IMR-90 (cell line): ENCODE measurements around the gene UNC50. TPM values are rescaled to one million over a fixed set of nuclear protein-coding genes. Genes with fewer than 3 reads are reported as not detected.
A peak's percentile ranks its signal among the peaks of the same experiment; 100 is the strongest.

Source experiments
- ATAC-seq: fragments of 200-7000 bp; cut with Tn5 transposase; 2 replicates; pipeline ENCODE4 v1.9.1; 2020; ENCODE audit warnings: low read depth, mild to moderate bottlenecking, moderate library complexity
- BruUV-seq: library from RNA; stranded (reverse); fragments of 400-500 nt; replicated peaks from 2 replicates; lab custom pipeline; 2021; lab: Mats Ljungman, UMichigan
- CTCF ChIA-PET: fragments of 300-600 bp; formaldehyde crosslinking; extraction: SDS; loops from one replicate; lab custom pipeline; 2021; ENCODE audit warnings: antibody characterized with exemption; lab: Yijun Ruan, JAX
- POLR2A ChIA-PET: fragments of 300-600 bp; sonication (Branson Sonifier 250); formaldehyde crosslinking; loops from one replicate; lab custom pipeline; 2022; ENCODE audit warnings: antibody characterized with exemption; ENCODE audit not compliant: unreplicated experiment; lab: Charles Lee
- DNase-seq: peaks from one replicate; pipeline ENCODE4 v3.0.0; 2013
- H2AFZ ChIP-seq: replicated peaks from 2 replicates; pipeline ENCODE3; 2013; ENCODE audit warnings: low read length, mild to moderate bottlenecking; ENCODE audit not compliant: poor library complexity
- H2AK5ac ChIP-seq: 2 replicates; pipeline ENCODE4 v1.6.1; 2013; ENCODE audit warnings: low read depth, low read length, inconsistent platforms
- H2AK9ac ChIP-seq: replicated peaks from 2 replicates; pipeline ENCODE3; 2013; ENCODE audit warnings: mild to moderate bottlenecking, low read depth, low read length, moderate library complexity; ENCODE audit not compliant: poor library complexity
- H2BK120ac ChIP-seq: 2 replicates; pipeline ENCODE4 v1.6.1; 2013; ENCODE audit warnings: low read depth, low read length, inconsistent platforms
- H2BK15ac ChIP-seq: 3 replicates; pipeline ENCODE4 v1.6.1; 2013; ENCODE audit warnings: low read depth, low read length, inconsistent platforms
- H2BK20ac ChIP-seq: 2 replicates; pipeline ENCODE4 v1.6.1; 2013; ENCODE audit warnings: low read depth, mild to moderate bottlenecking, inconsistent platforms, low read length, moderate library complexity
- H2BK5ac ChIP-seq: 2 replicates; pipeline ENCODE4 v1.6.1; 2013; ENCODE audit warnings: mild to moderate bottlenecking, low read depth, low read length, inconsistent platforms; ENCODE audit not compliant: poor library complexity, severe bottlenecking
- H3K14ac ChIP-seq: replicated peaks from 2 replicates; pipeline ENCODE4 v1.6.1; 2013; ENCODE audit warnings: low read depth, low read length, inconsistent platforms
- H3K18ac ChIP-seq: 2 replicates; pipeline ENCODE4 v1.6.1; 2013; ENCODE audit warnings: low read depth, low read length, control low read depth
- H3K23ac ChIP-seq: 2 replicates; pipeline ENCODE4 v1.6.1; 2013; ENCODE audit warnings: low read depth, low read length, inconsistent platforms
- H3K27ac ChIP-seq: 2 replicates; pipeline ENCODE4 v1.5.1; 2013; ENCODE audit warnings: mild to moderate bottlenecking, control low read depth, low read length; ENCODE audit not compliant: insufficient read depth
- H3K27me3 ChIP-seq: 2 replicates; pipeline ENCODE4 v1.6.1; 2013; ENCODE audit warnings: low read length; ENCODE audit not compliant: control insufficient read depth, insufficient read depth
- H3K36me3 ChIP-seq: 2 replicates; pipeline ENCODE4 v1.6.1; 2013; ENCODE audit warnings: low read length, mixed read lengths; ENCODE audit not compliant: control insufficient read depth, insufficient read depth
- H3K4ac ChIP-seq: 2 replicates; pipeline ENCODE4 v1.6.1; 2013; ENCODE audit warnings: low read depth, low read length, inconsistent platforms
- H3K4me1 ChIP-seq: 2 replicates; pipeline ENCODE4 v1.6.1; 2013; ENCODE audit warnings: low read length, mixed read lengths; ENCODE audit not compliant: control insufficient read depth, insufficient read depth
- H3K4me2 ChIP-seq: 2 replicates; pipeline ENCODE4 v1.6.1; 2013; ENCODE audit warnings: low read depth, mild to moderate bottlenecking, control low read depth, low read length, moderate library complexity
- H3K4me3 ChIP-seq: 2 replicates; pipeline ENCODE4 v1.5.1; 2013; ENCODE audit warnings: low read depth, mild to moderate bottlenecking, control low read depth, low read length, moderate library complexity; ENCODE audit not compliant: insufficient read depth
- H3K56ac ChIP-seq: 2 replicates; pipeline ENCODE4 v1.6.1; 2013; ENCODE audit warnings: low read length, inconsistent platforms; ENCODE audit not compliant: insufficient read depth; ENCODE audit errors: extremely low read depth
- H3K79me1 ChIP-seq, 2 experiments: 2 replicates each; pipeline ENCODE4 v1.6.1; 2013; ENCODE audit warnings: low read length in 2 of 2, inconsistent platforms in 1 of 2, low read depth in 1 of 2
- H3K9ac ChIP-seq: 2 replicates; pipeline ENCODE4 v1.6.1; 2013; ENCODE audit warnings: low read depth, low read length, control low read depth
- H3K9me1 ChIP-seq: 2 replicates; pipeline ENCODE4 v1.6.1; 2013; ENCODE audit warnings: low read length, inconsistent platforms; ENCODE audit not compliant: insufficient read depth
- H3K9me3 ChIP-seq: 2 replicates; pipeline ENCODE4 v1.6.1; 2013; ENCODE audit warnings: low read length; ENCODE audit not compliant: control insufficient read depth, insufficient read depth
- H4K20me1 ChIP-seq: 2 replicates; pipeline ENCODE4 v1.6.1; 2013; ENCODE audit warnings: low read length, inconsistent platforms; ENCODE audit not compliant: insufficient read depth
- H4K5ac ChIP-seq: 2 replicates; pipeline ENCODE4 v1.6.1; 2013; ENCODE audit warnings: mild to moderate bottlenecking, low read depth, low read length, control low read depth
- H4K8ac ChIP-seq, 2 experiments: 2 replicates each; pipeline ENCODE4 v1.6.1; 2013; ENCODE audit warnings: low read depth in 2 of 2, low read length in 2 of 2, control low read depth in 1 of 2, inconsistent platforms in 1 of 2
- H4K91ac ChIP-seq: 2 replicates; pipeline ENCODE4 v1.6.1; 2013; ENCODE audit warnings: low read depth, low read length, inconsistent platforms; ENCODE audit not compliant: insufficient read depth
- BHLHE40 ChIP-seq: fragments of 150-350 bp; IDR thresholded peaks from 2 replicates; pipeline ENCODE4 v1.6.1; 2016; ENCODE audit warnings: mild to moderate bottlenecking, low read depth, low read length
- CHD1 ChIP-seq: IDR thresholded peaks from 2 replicates; pipeline ENCODE4 v1.6.1; 2012; ENCODE audit warnings: low read depth, low read length, improper control_type of control experiment
- ELK1 ChIP-seq: fragments of 150-350 bp; IDR thresholded peaks from 2 replicates; pipeline ENCODE4 v1.6.1; 2016; ENCODE audit warnings: low read depth, mild to moderate bottlenecking, low read length, moderate library complexity, borderline replicate concordance
- FOS ChIP-seq: fragments of 150-350 bp; IDR thresholded peaks from 2 replicates; pipeline ENCODE4 v1.6.1; 2016; ENCODE audit warnings: low read depth, low read length
- MAFK ChIP-seq: IDR thresholded peaks from 2 replicates; pipeline ENCODE4 v1.6.1; 2012; ENCODE audit warnings: low read depth, low read length, improper control_type of control experiment
- MAZ ChIP-seq: IDR thresholded peaks from 2 replicates; pipeline ENCODE4 v1.6.1; 2012; ENCODE audit warnings: low read depth, mild to moderate bottlenecking, low read length, improper control_type of control experiment, moderate library complexity, borderline replicate concordance
- NFE2L2 ChIP-seq: fragments of 150-350 bp; IDR thresholded peaks from 2 replicates; pipeline ENCODE4 v1.6.1; 2016; ENCODE audit warnings: low read depth, mild to moderate bottlenecking, low read length
- POLR2A ChIP-seq: IDR thresholded peaks from 2 replicates; pipeline ENCODE4 v1.6.1; 2012; ENCODE audit warnings: mild to moderate bottlenecking, low read depth, low read length
- RAD21 ChIP-seq: IDR thresholded peaks from 2 replicates; pipeline ENCODE4 v1.6.1; 2012; ENCODE audit warnings: low read length, improper control_type of control experiment
- SMC3 ChIP-seq: fragments of 150-350 bp; IDR thresholded peaks from 2 replicates; pipeline ENCODE4 v1.6.1; 2016; ENCODE audit warnings: low read depth, mild to moderate bottlenecking, antibody characterized with exemption, low read length, moderate library complexity
- USF2 ChIP-seq: fragments of 150-350 bp; IDR thresholded peaks from 2 replicates; pipeline ENCODE4 v1.6.1; 2017; ENCODE audit warnings: mild to moderate bottlenecking, antibody characterized with exemption, low read length, low read depth
- WGBS, 2 experiments: methylation state at CpG; one replicate each; pipeline versions ENCODE4 v1.1.5 to v1.1.7; 2013; ENCODE audit warnings: missing lambda C conversion rate in 2 of 2; ENCODE audit not compliant: insufficient read length in 1 of 2; ENCODE audit errors: extremely low coverage in 2 of 2; 5-methylcytosine and 5-hydroxymethylcytosine counted together
- dilution Hi-C: fragments of 300-500 bp; cut with HindIII; formaldehyde crosslinking; loops from one replicate; pipeline ENCODE4 v1.14.3; 2018; ENCODE audit warnings: low sequenced_read_pairs; ENCODE audit not compliant: unreplicated experiment
- in situ Hi-C: fragments of 300-500 bp; cut with MboI; formaldehyde crosslinking; loops from 3 replicates; pipeline ENCODE4 v1.14.3; 2019; ENCODE audit warnings: low sequenced_read_pairs, inconsistent platforms, mixed read lengths
- intact Hi-C: fragments of 100-400 bp; cut with micrococcal nuclease; formaldehyde crosslinking; loops from 2 replicates; pipeline ENCODE4 v1.10.0; 2022
- polyA plus RNA-seq, 3 experiments: library from polyadenylated mRNA; depleted of rRNA; stranded (reverse); fragments of >200 nt; gene quantifications; 2 replicates each; pipeline ENCODE4 v1.2.3, GENCODE V29; 2012; ENCODE audit warnings: low replicate concordance in 1 of 3
- total RNA-seq: library from RNA; depleted of rRNA; stranded (reverse); fragments of >200 nt; gene quantifications from 2 replicates; pipeline ENCODE4 v1.2.3, GENCODE V29; 2012

UNC50 gene
- total and polyA plus RNA-seq, 2 of the 4 experiments (the other 2 are of a cell fraction), result 18.3 to 34.1 TPM

GRCh38 chr2:98568161-98568956, 40.0 kb upstream of the UNC50 start:
- Histone ChIP-seq H3K9me1 (peaks cover 14% of the 10 kb centered on the region), H4K20me1 (peaks cover 4% of the 10 kb centered on the region; the same call in 1 of the 2 replicates), H3K4me1 (0 out of 2 replicates have a peak, but pooled peaks cover 3% of the 10 kb centered on the region), H2BK15ac (no peak overlapping the region), H3K56ac (no peak overlapping the region), H3K79me1 (no peaks in the 10 kb centered on the region; a peak in 1 of 4 replicates), H2BK20ac (no peak overlapping the region), H3K23ac (no peak overlapping the region), H3K27me3 (no peaks in the 10 kb centered on the region), H4K5ac (no peak overlapping the region), H3K9me3 (no peaks in the 10 kb centered on the region), H3K4me3 (no peak overlapping the region), H2BK120ac (no peak overlapping the region), H3K27ac (no peak overlapping the region), H2AK5ac (no peak overlapping the region; the same call in 1 of the 2 replicates), H3K14ac (no peak overlapping the region), H2AFZ (no peak overlapping the region), H4K91ac (no peak overlapping the region), H2AK9ac (no peak overlapping the region), H4K8ac (no peak overlapping the region), H3K18ac (no peak overlapping the region), H3K9ac (no peak overlapping the region), H3K4ac (no peak overlapping the region), H3K36me3 (peaks cover 38% of the 10 kb centered on the region), H2BK5ac (no peak overlapping the region), H3K4me2 (no peak overlapping the region)
- intact Hi-C loops (no loop called here), in situ Hi-C loops (no loop called here), dilution Hi-C loops (no loop called here)
- CTCF ChIA-PET, result interaction anchor here (0.7 to 1.0 kb wide), 2 partner anchors 9 to 117 kb away, joined by 3 to 4 read pairs; no protein-coding TSS in a partner anchor
- peak; percentile 63 for DNase-seq
- no TSS peak for BruUV-seq
- no CpG with 5 or more reads among the region's 11 CpGs for WGBS, 2 experiments
- POLR2A ChIA-PET, result no interaction called here
- ATAC-seq, result peak; percentile 91
- no peak for TF ChIP-seq CHD1
- no peak for TF ChIP-seq SMC3
- no peak for TF ChIP-seq FOS
- no peak for TF ChIP-seq NFE2L2
- no peak for TF ChIP-seq RAD21
- TF ChIP-seq MAFK, result no peak
- TF ChIP-seq POLR2A, result no peak
- TF ChIP-seq BHLHE40, result no peak; the same call in 1 of the 2 replicates
- TF ChIP-seq ELK1, result no peak
- TF ChIP-seq MAZ, result no peak
- no peak for TF ChIP-seq USF2
